Subcutaneous abdominal adipose tissue (tissue), 5 donors: ENCODE measurements around the gene NOL11.
"Not testable (repeated sequence)": the region's sequence is repeated elsewhere in the genome, so short reads cannot be mapped to it uniquely, and the experiment has no call there.

Experiments
- H3K27ac ChIP-seq: one replicate; pipeline ENCODE4 v1.7.0; 2013; ENCODE audit warnings: low read depth, mild to moderate bottlenecking, inconsistent platforms, low read length, moderate library complexity
- H3K27me3 ChIP-seq, 5 donors: one replicate each; pipeline ENCODE4 v1.7.0; 2013; ENCODE audit warnings: low read length in 5 of 5, inconsistent platforms in 1 of 5; ENCODE audit not compliant: control insufficient read depth in 5 of 5, insufficient read depth in 4 of 5
- H3K36me3 ChIP-seq, 5 donors: one replicate each; pipeline ENCODE4 v1.7.0; 2013; ENCODE audit warnings: low read length in 5 of 5; ENCODE audit not compliant: control insufficient read depth in 5 of 5, insufficient read depth in 5 of 5
- H3K4me1 ChIP-seq, 5 donors: one replicate each; pipeline ENCODE4 v1.7.0; 2013; ENCODE audit warnings: low read length in 5 of 5, mild to moderate bottlenecking in 3 of 5, moderate library complexity in 1 of 5; ENCODE audit not compliant: control insufficient read depth in 5 of 5, insufficient read depth in 5 of 5
- H3K4me3 ChIP-seq, 5 donors: one replicate each; pipeline ENCODE4 v1.7.0; 2013; ENCODE audit warnings: low read length in 5 of 5, low read depth in 1 of 5
- H3K9ac ChIP-seq, 5 donors: one replicate each; pipeline ENCODE4 v1.7.0; 2013; ENCODE audit warnings: low read length in 5 of 5, mild to moderate bottlenecking in 4 of 5, moderate library complexity in 3 of 5
- H3K9me3 ChIP-seq, 5 donors: one replicate each; pipeline ENCODE4 v1.7.0; 2013; ENCODE audit warnings: low read length in 5 of 5; ENCODE audit not compliant: control insufficient read depth in 5 of 5
- donor health status: healthy.
- donor health status: healthy.
- donor health status: healthy.
- donor health status: healthy.
- donor health status: healthy.

NOL11 gene

GRCh38 chr17:67750067-67750466 lies 32.3 kb downstream of the NOL11 start:
- peaks cover 8 to 50% (median 34%) of the 10 kb centered on the region in 5 donors for H3K36me3 ChIP-seq
- peaks cover 0 to 8% (median 3%) of the 10 kb centered on the region in 5 donors for H3K4me1 ChIP-seq
- H3K27me3 ChIP-seq = no peaks in the 10 kb centered on the region
- H3K4me3 ChIP-seq = no peak overlapping the region
- H3K9me3 ChIP-seq = no peaks in the 10 kb centered on the region
- no peak overlapping the region for H3K27ac ChIP-seq
- no peak overlapping the region for H3K9ac ChIP-seq

DNA sequence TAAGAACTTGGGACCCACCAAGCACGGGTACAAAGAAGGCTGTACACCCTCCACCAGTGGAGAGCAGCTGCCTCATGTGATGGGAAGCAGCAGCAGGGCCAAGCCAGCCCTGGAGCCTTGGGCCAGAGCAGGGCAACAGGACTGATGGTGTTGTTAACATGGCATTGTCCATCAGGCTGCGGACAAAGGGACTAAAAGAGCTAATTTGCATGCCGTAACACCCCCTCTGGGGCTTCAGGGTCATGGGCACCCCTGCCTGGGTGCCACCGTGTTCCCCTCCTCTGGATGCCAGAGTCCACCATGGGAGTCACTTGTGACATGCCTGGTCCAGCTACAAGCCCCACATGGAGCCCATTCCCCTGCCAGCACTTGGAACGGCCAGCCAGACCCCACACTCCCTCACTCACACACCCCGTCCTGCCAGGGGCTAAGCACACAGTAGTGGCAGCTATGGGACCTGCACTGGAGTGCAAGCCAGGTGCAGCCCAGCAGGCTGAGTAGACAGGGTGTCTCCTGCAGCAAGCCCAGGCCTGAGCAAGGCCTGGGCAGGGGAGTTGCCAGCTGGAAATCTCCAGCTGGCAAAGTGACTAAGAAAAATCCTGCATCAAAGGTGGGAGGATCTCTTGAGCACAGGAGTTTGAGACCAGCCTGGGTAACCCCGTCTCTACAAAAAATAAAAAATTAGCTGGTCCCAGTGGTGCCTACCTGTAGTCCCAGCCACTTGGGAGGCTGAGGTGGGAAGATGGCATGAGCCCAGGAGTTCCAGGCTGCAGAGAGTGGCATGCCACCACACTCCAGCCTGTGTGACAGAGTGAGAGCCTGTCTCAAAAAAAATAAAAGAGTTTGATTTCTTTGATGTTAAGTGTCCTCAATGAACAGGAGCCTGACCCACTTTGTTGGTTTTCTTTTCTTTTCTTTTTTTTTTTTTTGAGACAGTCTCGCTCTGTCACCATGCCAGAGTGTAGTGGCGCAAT lies 33.7 kb downstream of the NOL11 start:
- no peaks in the 10 kb centered on the region for H3K9me3 ChIP-seq
- no peak overlapping the region for H3K9ac ChIP-seq
- peaks cover 0 to 8% (median 3%) of the 10 kb centered on the region in 5 donors for H3K4me1 ChIP-seq
- H3K36me3 ChIP-seq = peaks cover 8 to 39% (median 28%) of the 10 kb centered on the region in 5 donors
- H3K27ac ChIP-seq = no peak overlapping the region
- no peaks in the 10 kb centered on the region for H3K27me3 ChIP-seq
- H3K4me3 ChIP-seq = no peak overlapping the region

GRCh38 chr17:67752160-67752559 lies 34.4 kb downstream of the NOL11 start:
- H3K36me3 ChIP-seq = peaks cover 8 to 35% (median 24%) of the 10 kb centered on the region in 5 donors
- H3K4me1 ChIP-seq, H3K27ac ChIP-seq, H3K9ac ChIP-seq, H3K9me3 ChIP-seq, H3K27me3 ChIP-seq, H3K4me3 ChIP-seq: not testable (repeated sequence)

GRCh38 chr17:67753026-67753425 lies 35.3 kb downstream of the NOL11 start:
- no peaks in the 10 kb centered on the region for H3K4me1 ChIP-seq
- H3K4me3 ChIP-seq = no peak overlapping the region
- H3K27ac ChIP-seq = no peak overlapping the region
- no peak overlapping the region for H3K9ac ChIP-seq
- H3K36me3 ChIP-seq = peaks cover under 1 to 27% (median 22%) of the 10 kb centered on the region in 5 donors
- H3K27me3 ChIP-seq = no peaks in the 10 kb centered on the region
- no peaks in the 10 kb centered on the region for H3K9me3 ChIP-seq

- Histone ChIP-seq H3K27ac (no peak overlapping the region), H3K36me3 (peaks cover 0 to 18% (median 15%) of the 10 kb centered on the region in 5 donors), H3K9me3 (no peaks in the 10 kb centered on the region), H3K4me3 (no peak overlapping the region), H3K27me3 (no peaks in the 10 kb centered on the region), H3K4me1 (peaks cover 0 to 1% (median 0%) of the 10 kb centered on the region in 5 donors), H3K9ac (no peak overlapping the region)
Observed at GRCh38 chr17:67754001-67754400, 36.3 kb downstream of the NOL11 start.

DNA sequence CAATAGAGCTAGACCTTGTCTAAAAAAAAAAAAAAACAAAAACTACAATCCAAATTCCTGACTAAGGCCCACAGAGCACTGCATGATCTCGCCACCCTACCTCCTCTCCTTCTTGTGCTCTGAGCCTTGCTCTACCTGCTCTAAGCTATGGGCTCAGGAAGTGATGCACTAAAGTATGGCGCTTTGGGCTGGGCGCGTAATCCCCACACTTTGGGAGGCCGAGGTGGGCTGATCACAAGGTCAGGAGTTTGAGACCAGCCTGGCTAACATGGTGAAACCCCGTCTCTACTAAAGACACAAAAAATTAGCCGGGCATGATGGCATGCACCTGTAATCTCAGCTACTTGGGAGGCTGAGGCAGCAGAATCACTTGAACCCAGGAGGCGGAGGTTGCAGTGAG lies 37.0 kb downstream of the NOL11 start:
- peaks cover 0 to 15% (median 12%) of the 10 kb centered on the region in 5 donors for H3K36me3 ChIP-seq
- not testable (repeated sequence) for H3K4me3 ChIP-seq, H3K4me1 ChIP-seq, H3K27ac ChIP-seq, H3K9me3 ChIP-seq, H3K27me3 ChIP-seq, H3K9ac ChIP-seq

- peaks cover 5 to 14% (median 11%) of the 10 kb centered on the region in 5 donors for H3K4me1 ChIP-seq
- H3K9me3 ChIP-seq, H3K4me3 ChIP-seq, H3K27me3 ChIP-seq, H3K9ac ChIP-seq, H3K36me3 ChIP-seq, H3K27ac ChIP-seq: not testable (repeated sequence)
Observed at GRCh38 chr17:67756766-67757165, 39.0 kb downstream of the NOL11 start.

DNA sequence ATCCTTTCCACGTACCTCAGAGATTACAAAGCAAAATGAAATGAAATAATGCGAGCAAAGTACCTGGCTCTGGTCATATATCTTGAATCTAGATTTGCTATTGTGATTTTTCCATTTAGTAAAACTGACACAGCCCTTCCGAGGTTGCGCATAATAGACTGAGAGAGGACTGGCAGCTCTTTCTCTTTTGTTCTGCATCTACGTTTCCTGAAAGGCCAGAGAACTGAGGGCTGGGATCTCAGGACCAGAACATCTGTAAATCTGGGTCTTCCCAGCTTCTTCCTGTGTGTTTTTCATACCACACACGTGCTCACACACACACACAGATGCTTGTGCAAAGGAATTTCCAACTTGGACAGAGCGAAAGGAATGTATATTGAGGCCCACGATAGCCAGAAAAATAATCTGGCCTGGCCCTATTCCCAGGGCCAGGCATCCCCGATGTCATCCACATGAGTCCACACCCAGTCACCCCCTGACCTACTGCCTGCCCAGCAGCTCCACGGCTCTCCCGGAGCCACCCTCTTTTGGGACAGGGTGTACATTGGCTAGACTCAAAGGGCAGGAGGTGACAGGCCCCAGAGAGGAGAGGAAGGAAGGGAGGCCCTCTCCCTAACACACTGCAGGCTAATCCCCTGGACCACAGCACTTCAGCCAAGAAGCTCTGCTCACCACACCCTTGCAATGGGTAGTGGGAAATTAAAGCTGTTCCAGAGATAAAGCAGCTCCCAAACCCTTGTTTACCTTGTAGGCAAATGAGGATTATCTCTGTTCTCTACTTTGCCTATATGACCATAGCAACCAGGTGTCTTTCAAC lies 41.8 kb downstream of the NOL11 start:
- peaks cover 5 to 14% (median 11%) of the 10 kb centered on the region in 5 donors for H3K4me1 ChIP-seq
- H3K9me3 ChIP-seq = no peaks in the 10 kb centered on the region
- peak overlapping the region; percentile 17 for H3K27ac ChIP-seq
- peak overlapping the region in 1 of 5 donors; percentile 33 for H3K9ac ChIP-seq
- H3K27me3 ChIP-seq = no peaks in the 10 kb centered on the region
- no peak overlapping the region for H3K4me3 ChIP-seq
- no peaks in the 10 kb centered on the region for H3K36me3 ChIP-seq

GRCh38 chr17:67765623-67766022 lies 47.9 kb downstream of the NOL11 start:
- Histone ChIP-seq H3K27me3 (no peaks in the 10 kb centered on the region), H3K36me3 (no peaks in the 10 kb centered on the region), H3K4me1 (no peaks in the 10 kb centered on the region), H3K9me3 (no peaks in the 10 kb centered on the region), H3K9ac (no peak overlapping the region), H3K27ac (no peak overlapping the region), H3K4me3 (no peak overlapping the region)

- no peaks in the 10 kb centered on the region for H3K27me3 ChIP-seq
- no peaks in the 10 kb centered on the region for H3K36me3 ChIP-seq
- no peak overlapping the region for H3K9ac ChIP-seq
- no peaks in the 10 kb centered on the region for H3K9me3 ChIP-seq
- no peak overlapping the region for H3K4me3 ChIP-seq
- H3K4me1 ChIP-seq = no peaks in the 10 kb centered on the region
- H3K27ac ChIP-seq = no peak overlapping the region
Observed at GRCh38 chr17:67769231-67769630, 51.5 kb downstream of the NOL11 start.
